T-helper 22 cell (primary cell): ENCODE data around the gene TGFB3.
"Not testable (repeated sequence)": the region's sequence is repeated elsewhere in the genome, so short reads cannot be mapped to it uniquely, and the experiment has no call there.

Experiments
- DNase-seq: peaks from one replicate; pipeline ENCODE4 v3.0.0-alpha.2; 2020; ENCODE audit warnings: low read depth

TGFB3 gene

DNA sequence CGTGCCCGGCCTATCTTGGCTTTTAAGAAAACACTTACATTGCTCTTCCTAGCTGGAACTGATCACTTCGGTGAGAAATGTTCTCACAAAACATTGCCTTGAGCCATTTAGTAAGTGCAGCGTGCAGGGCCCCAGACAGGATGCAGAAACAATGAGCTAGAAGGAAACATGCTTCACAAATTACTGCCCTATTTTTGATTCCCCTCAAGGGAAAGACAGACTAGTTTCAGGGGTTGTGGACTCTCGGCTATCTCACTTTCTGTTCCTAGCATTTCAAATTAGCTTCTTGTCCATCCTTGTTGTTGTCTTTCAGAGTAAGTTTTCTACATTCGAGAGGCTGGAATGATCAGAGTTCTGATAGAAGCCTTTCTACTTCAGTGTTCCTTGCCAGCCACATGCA lies 21.6 kb downstream of the TGFB3 start:
- no peak for DNase-seq

DNA sequence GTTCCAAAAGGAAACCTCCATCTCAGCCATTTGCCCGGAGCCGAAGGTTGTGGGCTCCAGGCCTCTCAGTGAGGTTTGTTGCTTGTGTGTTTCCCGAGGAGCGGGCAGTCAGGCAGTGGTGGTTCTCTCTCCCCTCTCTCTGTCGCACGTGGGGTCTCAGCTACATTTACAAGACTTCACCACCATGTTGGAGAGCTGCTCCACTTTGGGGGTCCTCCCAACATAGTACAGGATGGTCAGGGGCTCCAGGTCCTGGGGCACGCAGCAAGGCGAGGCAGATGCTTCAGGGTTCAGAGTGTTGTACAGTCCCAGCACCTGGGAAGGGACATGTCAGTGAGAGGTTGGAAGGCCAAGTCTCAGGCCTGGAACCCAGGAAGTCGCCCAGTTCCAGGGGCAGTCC lies 22.8 kb downstream of the TGFB3 start:
- no peak for DNase-seq

DNA sequence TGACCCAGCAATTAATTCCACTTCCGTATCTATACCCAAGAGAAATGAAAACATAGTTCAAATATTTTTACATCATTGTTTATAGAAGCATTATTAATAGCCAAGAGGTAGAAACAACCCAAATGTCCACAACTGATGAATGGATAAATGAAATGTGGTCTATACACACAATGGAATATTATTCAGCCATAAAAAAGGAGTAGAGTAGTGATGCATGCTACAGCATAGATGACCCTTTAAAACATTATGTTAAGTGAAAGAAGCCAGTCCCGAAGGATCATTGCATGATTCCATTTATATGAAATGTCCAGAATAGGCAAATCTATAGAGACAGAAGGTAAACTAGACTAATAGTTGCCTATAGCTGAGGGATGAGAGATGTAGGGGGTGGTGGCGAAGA lies 29.3 kb downstream of the TGFB3 start:
- no peak for DNase-seq

DNA sequence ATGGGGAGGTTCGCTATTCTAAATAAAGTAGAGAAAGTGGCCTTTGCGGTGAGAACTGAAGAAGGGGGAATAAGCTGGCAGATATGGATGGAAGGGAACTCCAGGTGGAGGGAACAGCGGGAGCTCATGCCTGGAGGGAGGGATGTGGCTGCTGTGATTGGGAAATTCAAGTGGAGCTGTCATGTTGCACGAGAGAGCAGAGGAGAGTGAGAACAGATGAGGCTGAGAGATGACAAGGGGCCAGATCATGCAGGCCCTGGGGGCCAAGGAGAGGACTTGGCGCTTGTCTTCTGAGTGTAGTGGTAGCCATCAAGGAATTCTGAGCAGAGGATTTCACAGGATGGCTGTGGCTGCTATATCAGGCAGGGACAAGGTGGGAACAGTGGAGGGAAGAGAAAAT lies 35.0 kb downstream of the TGFB3 start:
- DNase-seq, result no peak

DNA sequence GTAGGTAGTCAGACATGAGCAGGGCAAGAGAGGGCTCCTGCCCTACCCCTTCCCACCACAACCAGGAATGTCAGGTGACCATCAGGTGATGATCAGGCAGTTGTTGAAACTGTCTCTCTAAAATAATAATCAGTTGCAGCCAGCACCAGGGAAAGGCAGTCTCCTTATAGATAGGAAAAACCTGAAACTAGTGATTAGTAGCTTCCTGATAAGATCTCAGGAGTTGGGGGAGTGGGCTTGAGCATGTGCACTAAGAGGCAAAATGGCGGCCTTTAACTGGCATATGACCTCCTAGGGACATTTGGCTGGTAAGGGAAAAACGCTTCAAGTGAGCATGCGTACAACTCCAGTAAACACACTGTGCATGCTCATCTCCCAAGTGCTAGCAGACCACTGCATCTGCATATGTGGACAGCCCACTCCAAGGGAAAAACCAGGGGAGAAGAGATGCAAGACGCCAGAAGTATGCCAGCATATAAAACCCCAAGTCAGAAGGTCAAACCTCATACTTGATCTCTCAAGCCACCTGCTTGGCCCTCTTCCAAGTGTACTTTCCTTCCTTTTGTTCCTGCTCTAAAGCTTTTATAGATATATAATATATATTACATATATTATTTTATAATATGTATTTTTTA lies 37.1 kb downstream of the TGFB3 start:
- DNase-seq, result no peak

DNA sequence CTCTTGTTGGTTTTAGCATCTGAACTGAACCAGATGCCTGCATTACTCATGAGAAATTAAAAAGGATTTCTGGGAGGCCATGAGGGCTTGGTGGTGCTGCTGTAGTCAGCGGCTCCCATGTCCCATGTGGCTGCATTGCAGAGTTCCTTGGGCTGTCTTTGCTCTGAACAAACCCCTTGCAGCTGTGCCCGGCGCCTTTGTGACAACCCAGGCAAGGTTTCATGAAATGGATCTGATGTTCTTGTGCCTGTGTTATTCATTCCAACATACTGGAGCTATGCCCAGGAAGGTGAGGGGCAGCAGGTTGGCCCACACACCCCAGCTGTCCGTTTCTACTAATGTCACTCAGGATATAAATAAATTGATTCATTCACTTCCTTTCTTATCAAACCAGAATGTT lies 40.8 kb downstream of the TGFB3 start:
- no peak for DNase-seq

DNA sequence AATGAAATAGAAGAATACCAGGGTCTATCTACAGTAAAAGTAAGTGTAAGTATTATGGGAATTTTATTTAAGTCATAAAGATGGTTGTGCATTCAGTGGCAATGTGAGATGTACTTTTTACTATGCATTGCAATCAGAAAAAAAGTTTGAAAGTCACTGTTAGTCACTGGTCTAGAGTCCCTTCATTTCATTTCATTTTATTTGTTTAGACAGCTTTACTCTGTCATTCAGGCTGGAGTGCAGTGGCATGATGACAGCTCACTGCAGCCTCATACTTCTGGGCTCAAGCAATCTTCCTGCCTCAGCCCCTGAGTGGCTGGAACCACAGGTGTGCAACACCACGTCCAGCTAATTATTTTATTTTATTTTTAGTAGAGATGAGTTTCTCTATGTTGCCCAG lies 42.6 kb downstream of the TGFB3 start:
- no peak for DNase-seq

DNA sequence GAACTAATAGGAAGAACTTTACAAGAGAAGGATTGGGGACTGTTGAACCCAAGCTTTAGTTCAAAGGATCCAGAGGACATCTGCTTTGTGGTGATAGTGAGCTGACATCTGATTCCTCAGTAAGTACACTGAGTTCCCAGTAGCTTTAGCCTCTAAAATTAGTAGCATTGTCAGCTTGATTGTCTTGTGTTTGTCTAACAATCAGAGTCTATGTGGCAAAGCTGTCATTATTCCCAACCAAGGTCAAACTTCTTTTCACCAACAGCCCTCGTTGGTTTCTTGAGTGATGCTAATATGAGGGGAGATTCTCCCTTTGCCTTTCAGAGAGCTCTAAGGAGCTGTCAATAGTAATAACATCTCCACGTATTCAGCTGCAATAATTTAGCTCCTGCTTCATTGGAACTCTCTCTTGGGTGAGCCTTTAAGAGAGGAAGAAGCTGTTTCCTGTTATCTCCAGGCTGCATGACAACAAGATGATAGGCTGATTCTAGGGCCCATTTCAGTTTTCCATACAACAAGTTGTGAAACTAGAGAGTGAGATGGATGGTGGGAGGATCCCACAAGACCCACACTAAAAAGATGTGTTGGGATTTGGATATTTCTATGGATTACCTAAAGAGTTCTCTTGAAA lies 46.7 kb downstream of the TGFB3 start:
- DNase-seq, result no peak

DNA sequence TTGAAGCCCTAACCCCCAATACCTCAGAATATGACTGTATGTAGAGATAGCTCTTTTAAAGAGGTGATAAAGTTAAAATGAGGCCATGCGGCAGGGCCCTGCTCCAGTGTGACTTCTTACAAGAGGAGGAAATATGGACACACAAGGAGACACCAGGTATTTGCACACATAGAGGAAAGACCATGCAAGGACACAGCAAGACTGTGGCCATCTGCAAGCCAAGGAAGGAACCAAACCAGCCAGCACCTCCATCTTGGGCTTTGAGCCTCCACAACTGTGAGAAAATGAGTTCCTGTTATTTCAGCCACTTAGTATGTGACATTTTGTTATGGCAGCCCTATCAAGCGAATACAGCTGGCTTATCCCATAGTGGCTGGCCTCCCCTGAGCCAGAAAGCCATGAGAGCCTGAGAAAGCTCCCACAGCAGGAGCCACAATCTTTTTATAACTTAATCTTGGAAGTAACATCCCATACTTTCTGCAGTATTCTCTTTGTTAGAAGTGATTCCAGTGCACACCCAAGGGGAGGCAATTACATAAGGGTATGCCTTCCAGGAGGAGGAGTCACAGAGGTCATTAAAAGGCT lies 48.0 kb downstream of the TGFB3 start:
- no peak for DNase-seq

DNA sequence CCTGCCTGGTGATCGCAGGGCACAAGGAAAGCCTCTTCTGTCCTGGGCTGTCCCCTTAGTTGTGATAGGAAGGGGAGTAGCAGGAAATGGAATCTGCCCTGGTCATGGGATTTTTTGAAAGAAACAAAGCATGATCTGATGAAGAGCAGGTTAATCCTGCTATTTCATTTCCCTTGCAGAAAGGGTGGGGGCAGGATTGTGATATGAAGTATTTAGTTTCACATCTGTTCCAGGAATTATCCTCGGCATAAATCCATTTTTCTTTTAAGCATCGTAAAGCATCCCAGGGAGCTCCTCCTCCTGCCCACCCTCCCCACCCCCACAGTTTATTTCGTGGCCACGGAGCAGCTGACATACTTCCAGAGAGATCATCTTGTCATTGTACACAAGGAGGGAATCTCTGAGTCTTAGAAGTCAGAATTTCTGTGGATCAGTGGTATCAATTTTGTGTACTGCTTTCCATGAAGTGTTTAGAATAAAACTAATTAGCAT lies 53.1 kb downstream of the TGFB3 start:
- DNase-seq, result no peak

DNA sequence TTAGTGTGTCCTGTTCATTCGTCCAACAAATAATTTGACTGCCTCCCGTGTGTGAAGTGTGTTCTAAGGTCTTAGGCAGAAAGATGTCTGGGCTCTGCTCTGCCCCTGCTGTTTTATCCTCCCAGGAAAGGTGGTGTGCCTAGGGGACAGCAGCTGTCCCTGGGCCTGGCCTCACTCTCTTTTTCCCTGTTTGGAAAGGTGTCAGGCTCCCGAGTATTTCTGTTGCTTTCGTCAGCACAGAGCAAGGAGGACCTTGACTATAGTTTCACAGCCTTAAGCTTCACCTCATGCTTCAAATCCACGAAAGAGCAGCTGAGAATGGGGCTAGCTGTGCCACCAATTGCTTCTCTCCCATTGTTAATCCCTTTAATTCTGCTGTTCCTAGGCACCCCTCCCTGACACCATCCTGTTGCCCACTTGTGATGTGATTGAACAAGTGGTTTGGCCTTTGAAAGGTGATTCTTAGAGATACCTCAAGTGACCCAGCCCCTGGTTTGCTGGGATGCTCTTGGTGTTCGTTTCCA lies 54.2 kb downstream of the TGFB3 start:
- no peak for DNase-seq

DNA sequence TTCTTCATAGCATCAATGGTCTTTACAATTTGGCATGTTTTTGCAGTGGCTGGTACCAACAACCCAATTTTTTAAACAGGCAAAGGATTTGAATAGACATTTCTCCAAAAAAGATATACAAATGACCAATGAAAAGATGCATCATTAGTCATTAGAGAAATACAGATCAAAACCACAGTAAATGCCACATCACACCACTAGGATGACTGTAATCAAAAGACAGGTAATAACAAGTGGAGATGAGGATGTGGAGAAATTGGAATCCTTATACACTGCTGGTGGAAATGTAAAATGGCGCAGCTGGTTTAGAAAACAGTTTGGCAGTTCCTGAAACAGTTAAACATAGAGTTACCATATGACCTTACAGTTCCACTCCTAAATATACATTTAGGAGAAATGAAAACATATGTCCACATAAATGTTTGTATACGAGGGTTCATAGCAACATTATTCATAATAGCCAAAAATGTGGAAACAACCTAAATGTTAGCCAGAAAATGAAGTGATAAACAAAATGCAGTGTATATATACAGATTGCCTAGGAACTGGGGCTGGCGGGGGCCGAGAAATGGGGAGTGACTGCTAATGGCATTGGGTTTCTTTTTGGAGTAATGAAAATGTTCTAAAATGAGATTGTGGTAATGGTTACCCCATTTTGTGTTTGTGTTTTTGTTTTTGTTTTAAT lies 55.2 kb downstream of the TGFB3 start:
- no peak for DNase-seq

DNA sequence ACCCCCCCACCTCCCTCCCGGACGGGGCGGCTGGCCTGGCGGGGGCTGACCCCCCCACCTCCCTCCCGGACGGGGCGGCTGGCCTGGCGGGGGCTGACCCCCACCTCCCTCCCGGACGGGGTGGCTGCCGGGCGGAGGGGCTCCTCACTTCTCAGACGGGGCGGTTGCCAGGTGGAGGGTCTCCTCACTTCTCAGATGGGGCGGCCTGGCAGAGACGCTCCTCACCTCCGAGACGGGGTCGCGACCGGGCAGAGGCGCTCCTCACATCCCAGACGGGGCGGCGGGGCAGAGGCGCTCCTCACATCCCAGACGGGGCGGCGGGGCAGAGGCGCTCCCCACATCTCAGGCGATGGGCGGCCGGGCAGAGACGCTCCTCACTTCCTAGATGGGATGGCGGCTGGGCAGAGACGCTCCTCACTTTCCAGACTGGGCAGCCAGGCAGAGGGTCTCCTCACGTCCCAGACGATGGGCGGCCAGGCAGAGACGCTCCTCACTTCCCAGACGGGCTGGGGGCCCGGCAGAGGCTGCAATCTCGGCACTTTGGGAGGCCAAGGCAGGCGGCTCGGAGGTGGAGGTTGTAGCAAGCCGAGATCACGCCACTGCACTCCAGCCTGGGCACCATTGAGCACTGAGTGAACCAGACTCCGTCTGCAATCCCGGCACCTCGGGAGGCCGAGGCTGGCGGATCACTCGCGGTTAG lies 56.5 kb downstream of the TGFB3 start:
- not testable (repeated sequence) for DNase-seq

DNA sequence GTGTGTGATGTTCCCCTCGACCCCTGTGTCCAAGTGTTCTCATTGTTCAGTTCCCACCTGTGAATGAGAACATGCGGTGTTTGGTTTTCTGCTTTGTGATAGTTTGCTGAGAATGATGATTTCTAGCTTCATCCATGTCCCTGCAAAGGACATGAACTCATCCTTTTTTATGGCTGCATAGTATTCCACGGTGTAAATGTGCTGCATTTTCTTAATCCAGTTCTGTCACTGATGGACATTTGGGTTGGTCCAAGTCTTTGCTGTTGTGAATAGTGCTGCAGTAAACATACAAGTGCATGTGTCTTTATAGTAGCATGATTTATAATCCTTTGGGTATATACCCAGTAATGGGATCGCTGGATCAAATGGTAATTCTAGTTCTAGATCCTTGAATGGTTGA lies 61.4 kb downstream of the TGFB3 start:
- DNase-seq, result not testable (repeated sequence)

DNA sequence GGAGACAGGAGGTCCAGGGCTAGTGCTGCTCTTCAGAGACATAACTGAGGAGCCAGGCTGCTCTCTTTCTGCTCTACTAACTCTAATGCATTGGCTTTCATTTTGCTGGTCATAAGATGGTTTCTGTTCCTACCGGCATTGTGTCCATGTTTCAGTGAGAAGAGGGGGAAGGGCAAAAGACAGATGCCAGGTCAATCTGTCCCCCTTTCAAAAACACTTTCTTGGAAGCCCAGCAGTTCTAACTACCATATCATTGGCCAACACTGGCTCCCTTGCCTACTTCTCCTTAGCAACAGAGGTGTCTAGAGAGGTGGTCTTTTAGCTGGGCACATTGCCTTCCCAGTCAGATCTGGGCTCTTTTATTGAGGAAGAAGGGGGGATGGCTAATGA lies 63.9 kb downstream of the TGFB3 start:
- DNase-seq, result no peak

DNA sequence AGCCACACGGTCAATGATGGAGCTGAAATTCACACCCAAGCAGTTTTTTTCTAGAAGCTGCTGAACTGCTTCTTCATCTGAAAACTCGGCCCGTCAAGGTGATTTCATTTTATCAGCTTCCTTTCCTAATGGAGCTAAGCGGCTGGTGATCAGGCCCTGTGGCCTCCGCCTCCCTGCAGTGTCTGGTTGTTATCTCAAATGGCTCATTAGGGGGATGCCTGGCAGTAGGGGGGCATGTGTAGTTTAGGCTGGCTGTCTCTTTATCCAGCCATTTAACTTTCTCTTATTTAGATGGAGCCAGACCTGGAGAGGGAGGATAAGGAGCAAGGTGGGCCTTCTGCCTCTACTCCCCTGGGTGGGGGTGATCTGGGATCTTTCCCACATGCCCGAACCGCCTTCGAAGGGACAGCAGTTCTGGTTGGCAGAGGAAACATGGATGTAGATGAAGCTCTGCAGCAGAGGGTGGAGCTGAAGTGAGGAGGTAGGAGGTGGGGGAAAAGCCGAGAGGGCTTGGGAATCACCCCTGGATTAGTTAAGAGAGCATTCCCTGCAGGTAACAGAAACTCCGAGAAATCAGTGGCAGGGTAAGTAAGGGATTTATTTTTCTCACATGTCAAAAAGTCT lies 64.4 kb downstream of the TGFB3 start:
- DNase-seq, result no peak

DNA sequence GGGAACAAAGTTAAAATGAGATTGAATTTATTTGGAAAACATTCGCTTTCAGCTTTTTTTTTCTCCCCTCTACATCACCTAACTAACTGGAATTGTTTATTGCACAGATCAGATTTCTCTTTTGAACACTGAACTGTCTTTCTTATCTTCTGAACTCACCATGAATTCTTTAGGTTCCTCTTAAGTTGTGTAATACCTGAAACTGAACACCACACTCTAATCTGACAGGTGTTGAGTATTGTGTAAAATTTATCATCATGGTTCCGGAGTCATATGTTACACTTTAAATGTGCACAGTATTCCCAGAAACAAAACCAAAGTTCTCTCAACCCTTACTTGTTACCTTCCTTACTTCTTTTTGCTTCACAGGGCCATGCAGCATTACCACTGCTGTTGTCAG lies 66.8 kb downstream of the TGFB3 start:
- DNase-seq, result no peak

DNA sequence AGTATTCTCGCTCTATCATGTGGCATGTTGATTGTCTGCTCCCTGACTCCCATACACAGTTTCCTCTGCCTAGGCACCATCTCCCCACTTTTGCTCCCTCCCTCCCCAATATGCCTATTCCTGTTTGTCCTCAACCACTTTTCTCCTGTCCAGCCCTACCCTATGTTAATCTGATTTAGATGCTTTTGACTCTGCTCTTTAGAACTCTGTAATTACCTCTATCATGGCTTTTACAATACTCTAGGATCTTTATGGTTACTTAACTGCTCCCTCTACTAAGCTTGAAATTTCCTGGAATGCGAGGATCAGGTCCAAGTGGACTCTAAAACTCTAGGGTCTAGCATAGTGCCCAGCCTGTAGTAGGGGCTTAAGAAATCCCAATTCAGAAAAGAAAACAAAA lies 68.6 kb downstream of the TGFB3 start:
- DNase-seq, result no peak

DNA sequence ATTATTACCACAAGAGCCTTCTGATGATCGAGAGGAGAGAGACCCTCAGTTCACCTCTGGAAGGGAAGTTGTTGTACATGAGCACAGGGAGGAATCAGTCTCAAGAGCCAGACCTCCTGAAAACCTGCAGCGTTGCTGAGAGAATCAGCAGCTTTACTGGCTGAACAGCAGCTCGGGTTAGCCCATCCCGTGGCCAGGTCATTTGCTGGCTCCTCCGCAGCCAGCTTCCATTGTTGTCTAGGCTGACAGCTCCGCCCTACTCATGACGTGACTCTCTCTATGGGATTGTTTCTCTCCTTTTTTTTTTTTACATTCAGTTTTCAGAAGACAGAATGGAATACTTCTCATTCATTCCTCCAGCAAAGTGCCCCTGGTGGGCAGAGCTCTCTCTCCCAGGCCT lies 69.9 kb downstream of the TGFB3 start:
- DNase-seq, result no peak

DNA sequence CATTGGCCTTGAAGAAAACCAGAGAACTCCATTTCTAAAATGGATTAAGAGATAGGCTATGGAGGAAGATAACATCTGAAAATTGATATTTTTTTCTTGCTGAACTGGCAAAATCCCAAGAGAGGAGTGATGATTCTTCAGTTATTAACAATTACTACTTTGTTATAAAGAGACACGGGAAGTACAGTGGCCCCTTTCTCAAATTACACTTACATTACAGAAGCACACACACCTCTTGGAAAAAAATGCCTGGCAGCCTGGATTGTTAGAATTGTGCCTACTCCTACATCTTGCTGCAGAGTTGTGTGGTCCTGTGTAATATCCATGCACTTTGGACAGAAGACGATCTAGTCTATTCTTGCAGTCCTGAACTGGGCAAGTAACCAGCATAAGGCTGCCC lies 71.7 kb downstream of the TGFB3 start:
- DNase-seq, result no peak

DNA sequence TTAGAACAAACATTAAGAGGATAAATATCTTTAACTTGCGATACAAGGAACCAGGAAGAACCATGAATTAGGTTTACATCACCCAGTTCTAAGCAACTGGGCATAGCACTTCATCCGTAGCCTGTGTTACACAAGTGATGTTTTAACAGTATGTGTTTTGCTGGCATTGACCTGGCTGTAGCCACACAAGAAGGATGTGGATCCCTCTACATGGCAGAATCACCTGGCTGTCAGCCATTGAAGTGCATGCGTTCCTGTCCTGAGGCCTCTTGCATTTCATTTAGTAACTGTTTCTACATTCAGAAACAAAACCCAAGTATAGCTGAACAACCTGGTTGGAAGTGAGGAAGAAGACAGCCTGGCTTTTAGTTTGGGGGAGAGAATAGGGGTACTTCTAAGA lies 72.2 kb downstream of the TGFB3 start:
- DNase-seq, result no peak
